B cell (primary cell): ENCODE results near the gene NKD2. TPM values are rescaled to one million over a fixed set of nuclear protein-coding genes. Genes with fewer than 3 reads are reported as not detected.

Source experiments
- ATAC-seq: fragments of 200-7000 bp; cut with Tn5 transposase; one replicate; pipeline ENCODE4 v1.10.0; 2021; ENCODE audit warnings: low read depth, mild to moderate bottlenecking, moderate number of reproducible peaks, moderate library complexity
- CTCF ChIA-PET: fragments of 350-600 bp; sonication (Branson Sonifier 250); formaldehyde crosslinking; loops from one replicate; lab custom pipeline; 2021; ENCODE audit warnings: antibody characterized with exemption, inconsistent platforms; lab: Charles Lee
- POLR2A ChIA-PET: fragments of 350-600 bp; sonication (Branson Sonifier 250); formaldehyde crosslinking; loops from one replicate; lab custom pipeline; 2021; ENCODE audit warnings: antibody characterized with exemption; lab: Charles Lee
- DNase-seq: peaks from one replicate; pipeline ENCODE4 v3.0.0; 2013
- H2AFZ ChIP-seq: 2 replicates; pipeline ENCODE4 v1.6.1; 2012; ENCODE audit warnings: mild to moderate bottlenecking, low read depth, low read length; ENCODE audit not compliant: insufficient read depth, poor library complexity, severe bottlenecking
- H3K27ac ChIP-seq, 2 donors: 1 replicate in 1 of 2; 2 replicates in 1 of 2; pipeline ENCODE4 v1.5.1; 2012 to 2013; ENCODE audit warnings: low read length in 2 of 2, mild to moderate bottlenecking in 2 of 2, moderate library complexity in 1 of 2
- H3K27me3 ChIP-seq, 4 experiments: fragments of 200-600 bp in 1 of 4; sonication (generic) in 1 of 4; replicated peaks in 1 of 4; 1 replicate in 2 of 4; 2 replicates in 2 of 4; pipeline versions ENCODE4 v1.6.1 to v1.7.0; 2013 to 2016; ENCODE audit warnings: low read length in 3 of 4, mild to moderate bottlenecking in 2 of 4, mixed read lengths in 1 of 4, moderate library complexity in 1 of 4; ENCODE audit not compliant: insufficient read depth in 4 of 4, control insufficient read depth in 3 of 4; ENCODE audit errors: control extremely low read depth in 1 of 4
- H3K36me3 ChIP-seq, 2 experiments: replicated peaks in 1 of 2; 1 replicate in 1 of 2; 2 replicates in 1 of 2; pipeline versions ENCODE4 v1.6.1 to v1.7.1; 2013; ENCODE audit warnings: low read length in 1 of 2; ENCODE audit not compliant: insufficient read depth in 2 of 2, control insufficient read depth in 1 of 2; ENCODE audit errors: control extremely low read depth in 1 of 2, extremely low read depth in 1 of 2
- H3K4me1 ChIP-seq, 2 donors: fragments of 200-600 bp in 1 of 2; sonication (generic) in 1 of 2; 1 replicate in 1 of 2; 2 replicates in 1 of 2; pipeline versions ENCODE4 v1.5.1 to v1.6.1; 2013 to 2017; ENCODE audit warnings: low read length in 2 of 2; ENCODE audit not compliant: control insufficient read depth in 2 of 2, insufficient read depth in 2 of 2
- H3K4me2 ChIP-seq: replicated peaks from 2 replicates; pipeline ENCODE3; 2012; ENCODE audit warnings: mild to moderate bottlenecking, low read depth, low read length; ENCODE audit not compliant: poor library complexity, severe bottlenecking
- H3K4me3 ChIP-seq, 5 experiments: fragments of 200-600 bp in 1 of 5; sonication (generic) in 1 of 5; 1 replicate in 3 of 5; 2 replicates in 2 of 5; pipeline versions ENCODE4 v1.5.1 to v1.7.0; 2011 to 2016; ENCODE audit warnings: low read length in 4 of 5, mild to moderate bottlenecking in 4 of 5, low read depth in 2 of 5, control low read depth in 1 of 5, moderate library complexity in 1 of 5; ENCODE audit not compliant: insufficient read depth in 1 of 5; ENCODE audit errors: control extremely low read depth in 1 of 5, extremely low read depth in 1 of 5
- H3K79me2 ChIP-seq: fragments of 200-600 bp; sonication (generic); one replicate; pipeline ENCODE4 v1.6.0; 2016; ENCODE audit warnings: low read length; ENCODE audit not compliant: control insufficient read depth, insufficient read depth
- H3K9ac ChIP-seq: fragments of 200-600 bp; sonication (generic); 2 replicates; pipeline ENCODE4 v1.6.1; 2017; ENCODE audit warnings: mild to moderate bottlenecking, low read length, moderate library complexity
- H3K9me3 ChIP-seq, 3 donors: one replicate each; pipeline versions ENCODE4 v1.6.1 to v1.7.1; 2013; ENCODE audit warnings: low read length in 2 of 3; ENCODE audit not compliant: control insufficient read depth in 2 of 3, insufficient read depth in 1 of 3; ENCODE audit errors: control extremely low read depth in 1 of 3
- H4K20me1 ChIP-seq: 2 replicates; pipeline ENCODE4 v1.6.0; 2012; ENCODE audit warnings: mild to moderate bottlenecking, low read length; ENCODE audit not compliant: insufficient read depth, control insufficient read depth, poor library complexity, severe bottlenecking
- H3K27ac Mint-ChIP-seq: one replicate; pipeline ENCODE4 v1.8.0; 2021; ENCODE audit warnings: mixed read lengths
- H3K27me3 Mint-ChIP-seq: one replicate; pipeline ENCODE4 v1.8.0; 2021; ENCODE audit warnings: mixed read lengths
- H3K4me1 Mint-ChIP-seq: one replicate; pipeline ENCODE4 v1.8.0; 2021; ENCODE audit warnings: mixed read lengths
- H3K4me3 Mint-ChIP-seq: one replicate; pipeline ENCODE4 v1.8.0; 2021; ENCODE audit warnings: mixed read lengths
- H3K9me3 Mint-ChIP-seq: one replicate; pipeline ENCODE4 v1.8.0; 2022; ENCODE audit warnings: mixed read lengths; ENCODE audit not compliant: insufficient read depth
- CTCF ChIP-seq: fragments of 200-600 bp; IDR thresholded peaks from one replicate; pipeline ENCODE4 v1.8.0; 2022; ENCODE audit warnings: antibody characterized with exemption, mild to moderate bottlenecking
- EZH2 ChIP-seq: IDR thresholded peaks from 2 replicates; pipeline ENCODE4 v1.6.1; 2012; ENCODE audit warnings: borderline replicate concordance, low read depth, mild to moderate bottlenecking, moderate library complexity, low read length; ENCODE audit not compliant: insufficient read depth, poor library complexity, severe bottlenecking
- whole genome bisulfite sequencing: methylation state at CpG from one replicate; pipeline ENCODE4 v1.1.5; 2013; ENCODE audit warnings: missing lambda C conversion rate; ENCODE audit not compliant: insufficient coverage; 5-methylcytosine and 5-hydroxymethylcytosine counted together
- intact Hi-C: fragments of 100-400 bp; cut with micrococcal nuclease; formaldehyde crosslinking; loops from one replicate; pipeline ENCODE4 v1.10.0; 2022
- polyA plus RNA-seq: library from polyadenylated mRNA; depleted of rRNA; stranded (reverse); fragments of >200 nt; gene quantifications from 2 replicates; pipeline ENCODE4 v1.2.3, GENCODE V29; 2012
- total RNA-seq, 2 donors: library from RNA; stranded (reverse); fragments of 120-200 nt in 1 of 2; gene quantifications; 1 replicate in 1 of 2; 2 replicates in 1 of 2; pipeline versions ENCODE4 v1.2.3 to v1.2.4, GENCODE V29; 2013 to 2022

Gene NKD2
- total and polyA plus RNA-seq, 2 donors (not counting 1 experiment from before 2014, with no cell fraction given), result 0.12 to 0.34 TPM

- no peak overlapping the region for H3K4me2 ChIP-seq
- no peak overlapping the region for H3K4me3 ChIP-seq
- Mint-ChIP-seq H3K27me3 (no peaks in the 10 kb centered on the region), H3K4me3 (no peak overlapping the region), H3K4me1 (no peaks in the 10 kb centered on the region), H3K27ac (no peak overlapping the region), H3K9me3 (peaks cover 23% of the 10 kb centered on the region)
- H4K20me1 ChIP-seq, result no peaks in the 10 kb centered on the region
- intact Hi-C loops, result no loop called here
- no peak overlapping the region for H3K27ac ChIP-seq
- H2AFZ ChIP-seq, result no peak overlapping the region
- H3K9ac ChIP-seq, result no peak overlapping the region
- H3K79me2 ChIP-seq, result no peaks in the 10 kb centered on the region
- ATAC-seq (no peak), DNase-seq (no peak)
- H3K9me3 ChIP-seq, result no peaks in the 10 kb centered on the region
- TF ChIP-seq CTCF, result no peak
- no peak for TF ChIP-seq EZH2
- ChIA-PET CTCF (no interaction called here), POLR2A (no interaction called here)
- H3K36me3 ChIP-seq, result no peaks in the 10 kb centered on the region
- H3K4me1 ChIP-seq, result no peaks in the 10 kb centered on the region
- 98% methylated on average over 8 of the region's 10 CpGs for WGBS
- H3K27me3 ChIP-seq, result peaks cover 0 to 2% (median 0%) of the 10 kb centered on the region in 4 experiments
Measured at GRCh38 chr5:1040571-1040970, 32.0 kb downstream of the NKD2 start.

DNA sequence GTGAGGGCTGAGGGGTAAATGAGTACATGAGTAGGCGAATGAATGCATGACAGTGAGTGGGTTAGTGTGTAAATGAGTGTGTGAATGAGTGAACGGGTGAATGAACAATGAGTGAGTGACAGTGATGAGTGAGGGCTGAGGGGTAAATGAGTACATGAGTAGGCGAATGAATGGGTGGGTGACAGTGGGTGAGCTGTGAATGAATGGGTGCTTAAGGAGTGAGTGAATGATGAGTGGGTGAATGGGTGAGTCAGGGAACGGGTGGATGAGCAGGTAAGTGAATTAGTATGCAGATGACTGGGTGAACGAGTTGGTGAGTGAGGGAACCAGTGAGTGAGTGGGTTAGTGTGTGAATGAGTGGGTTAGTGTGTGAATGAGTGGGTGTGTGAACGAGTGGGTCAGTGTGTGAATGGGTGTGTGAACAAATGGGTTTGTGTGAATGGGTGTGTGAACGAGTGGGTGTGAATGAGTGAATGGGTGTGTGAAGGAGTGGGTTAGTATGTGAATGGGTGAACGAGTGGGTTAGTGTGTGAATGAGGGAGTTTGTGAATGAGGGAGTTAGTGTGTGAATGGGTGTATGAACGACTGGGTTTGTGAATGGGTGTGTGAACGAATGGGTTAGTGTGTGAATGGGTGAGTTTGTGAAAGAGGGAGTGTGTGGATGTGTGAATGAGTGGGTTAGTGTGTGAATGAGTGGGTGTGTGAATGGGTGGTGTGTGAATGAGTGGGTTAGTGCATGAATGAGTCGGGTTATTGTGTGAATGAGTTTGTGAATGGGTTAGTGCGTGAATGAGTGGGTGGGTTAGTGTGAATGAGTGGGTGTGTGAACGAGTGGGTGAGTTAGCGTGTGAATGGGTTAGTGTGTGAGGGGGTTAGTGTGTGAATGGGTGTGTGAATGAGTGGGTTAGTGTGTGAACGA is 32.9 kb downstream of the NKD2 start:
- no peak overlapping the region for H3K9ac ChIP-seq
- no peak for ATAC-seq
- WGBS, result 87% methylated on average over 15 of the region's 15 CpGs
- ChIA-PET POLR2A (no interaction called here), CTCF (no interaction called here)
- no peak overlapping the region for H3K27ac ChIP-seq
- DNase-seq, result no peak
- no peaks in the 10 kb centered on the region for H3K4me1 ChIP-seq
- TF ChIP-seq EZH2, result no peak
- TF ChIP-seq CTCF, result no peak
- H4K20me1 ChIP-seq, result no peaks in the 10 kb centered on the region
- Mint-ChIP-seq H3K27me3 (no peaks in the 10 kb centered on the region), H3K27ac (no peak overlapping the region), H3K4me1 (no peaks in the 10 kb centered on the region), H3K4me3 (no peak overlapping the region), H3K9me3 (peaks cover 24% of the 10 kb centered on the region)
- H3K4me3 ChIP-seq, result no peak overlapping the region
- intact Hi-C loops, result no loop called here
- no peak overlapping the region for H3K4me2 ChIP-seq
- H3K9me3 ChIP-seq, result no peaks in the 10 kb centered on the region
- H2AFZ ChIP-seq, result no peak overlapping the region
- H3K36me3 ChIP-seq, result no peaks in the 10 kb centered on the region
- H3K79me2 ChIP-seq, result no peaks in the 10 kb centered on the region
- H3K27me3 ChIP-seq, result no peaks in the 10 kb centered on the region
